ENCODE measurements around the gene CLIC5. TPM values are rescaled to one million over a fixed set of nuclear protein-coding genes. Genes with fewer than 3 reads are reported as not detected.

The CLIC5 gene
- not detected in 2 replicates for total RNA-seq
- long read RNA-seq = 0 reads

- peak; percentile 85 for DNase-seq (ENCODE audit: extremely low spot score, unreplicated experiment)
- Mint-ChIP-seq H3K4me1 (ENCODE audit: unreplicated experiment) (peaks cover 24% of the 10 kb centered on the region), H3K27me3 (ENCODE audit: unreplicated experiment) (peaks cover 55% of the 10 kb centered on the region), H3K27ac (ENCODE audit: unreplicated experiment) (no peak within 1 kb of the TSS), H3K4me3 (ENCODE audit: unreplicated experiment) (peak within 1 kb of the TSS; percentile 68), H3K9me3 (ENCODE audit: unreplicated experiment) (peaks cover 5% of the 10 kb centered on the region), H3K36me3 (ENCODE audit: unreplicated experiment) (peaks cover 5% of the 10 kb centered on the region)
- TF ChIP-seq CTCF (IDR thresholded peaks at IDR 0.05) = no peak
Observed at GRCh38 chr6:46015119-46015968, at the start of gene CLIC5. CLIC5 (minus strand) TSS chr6:46015860; CDS start chr6:46015542, 318 bp downstream.

GRCh38 chr6:46062991-46063390 is 47.3 kb upstream of the CLIC5 start:
- H3K27ac Mint-ChIP-seq (ENCODE audit: unreplicated experiment) = no peak overlapping the region
- no peak for TF ChIP-seq CTCF (IDR thresholded peaks at IDR 0.05)
- H3K36me3 Mint-ChIP-seq (ENCODE audit: unreplicated experiment) = no peaks in the 10 kb centered on the region
- DNase-seq (ENCODE audit: extremely low spot score, unreplicated experiment) = no peak
- peaks cover 59% of the 10 kb centered on the region for H3K27me3 Mint-ChIP-seq (ENCODE audit: unreplicated experiment)
- no peak overlapping the region for H3K4me3 Mint-ChIP-seq (ENCODE audit: unreplicated experiment)
- no peaks in the 10 kb centered on the region for H3K4me1 Mint-ChIP-seq (ENCODE audit: unreplicated experiment)
- no peaks in the 10 kb centered on the region for H3K9me3 Mint-ChIP-seq (ENCODE audit: unreplicated experiment)

- Mint-ChIP-seq H3K27ac (ENCODE audit: unreplicated experiment) (no peak overlapping the region), H3K27me3 (ENCODE audit: unreplicated experiment) (peaks cover 64% of the 10 kb centered on the region), H3K36me3 (ENCODE audit: unreplicated experiment) (no peaks in the 10 kb centered on the region), H3K4me1 (ENCODE audit: unreplicated experiment) (no peaks in the 10 kb centered on the region), H3K4me3 (ENCODE audit: unreplicated experiment) (no peak overlapping the region), H3K9me3 (ENCODE audit: unreplicated experiment) (peaks cover 2% of the 10 kb centered on the region)
- DNase-seq (ENCODE audit: extremely low spot score, unreplicated experiment) = no peak
- no peak for TF ChIP-seq CTCF (IDR thresholded peaks at IDR 0.05)
Observed at GRCh38 chr6:46062312-46062711, 46.7 kb upstream of the CLIC5 start.

GRCh38 chr6:46061497-46061896 is 45.8 kb upstream of the CLIC5 start:
- Mint-ChIP-seq H3K4me1 (ENCODE audit: unreplicated experiment) (no peaks in the 10 kb centered on the region), H3K4me3 (ENCODE audit: unreplicated experiment) (no peak overlapping the region), H3K27ac (ENCODE audit: unreplicated experiment) (no peak overlapping the region), H3K36me3 (ENCODE audit: unreplicated experiment) (no peaks in the 10 kb centered on the region), H3K9me3 (ENCODE audit: unreplicated experiment) (peaks cover 7% of the 10 kb centered on the region), H3K27me3 (ENCODE audit: unreplicated experiment) (peaks cover 64% of the 10 kb centered on the region)
- no peak for TF ChIP-seq CTCF (IDR thresholded peaks at IDR 0.05)
- no peak for DNase-seq (ENCODE audit: extremely low spot score, unreplicated experiment)

GRCh38 chr6:46059608-46060007 is 43.9 kb upstream of the CLIC5 start:
- TF ChIP-seq CTCF (IDR thresholded peaks at IDR 0.05) = no peak

More at GRCh38 chr6:46059608-46060007, 43.9 kb upstream of the CLIC5 start:
- Mint-ChIP-seq H3K27me3 (ENCODE audit: unreplicated experiment) (peaks cover 59% of the 10 kb centered on the region), H3K4me1 (ENCODE audit: unreplicated experiment) (no peaks in the 10 kb centered on the region), H3K4me3 (ENCODE audit: unreplicated experiment) (no peak overlapping the region), H3K9me3 (ENCODE audit: unreplicated experiment) (peaks cover 7% of the 10 kb centered on the region), H3K27ac (ENCODE audit: unreplicated experiment) (no peak overlapping the region), H3K36me3 (ENCODE audit: unreplicated experiment) (no peaks in the 10 kb centered on the region)
- DNase-seq (ENCODE audit: extremely low spot score, unreplicated experiment) = no peak
